Thyroid gland (tissue), 4 donors: ENCODE results near the gene GALNT8.

Experiments
- CTCF ChIP-seq, 6 experiments: fragments of 200-600 bp in 3 of 6; fragments of 450-650 bp in 3 of 6; sonication (generic) in 3 of 6; IDR thresholded peaks; one replicate each; pipeline ENCODE4 v1.5.1; 2016 to 2019; ENCODE audit warnings: antibody characterized with exemption in 6 of 6, mild to moderate bottlenecking in 2 of 6, inconsistent platforms in 1 of 6, moderate library complexity in 1 of 6
- POLR2A ChIP-seq, 2 donors: fragments of 450-650 bp; IDR thresholded peaks; one replicate each; pipeline ENCODE4 v1.6.1; 2017; ENCODE audit warnings: antibody characterized with exemption in 2 of 2, mild to moderate bottlenecking in 2 of 2, moderate library complexity in 1 of 2

DNA sequence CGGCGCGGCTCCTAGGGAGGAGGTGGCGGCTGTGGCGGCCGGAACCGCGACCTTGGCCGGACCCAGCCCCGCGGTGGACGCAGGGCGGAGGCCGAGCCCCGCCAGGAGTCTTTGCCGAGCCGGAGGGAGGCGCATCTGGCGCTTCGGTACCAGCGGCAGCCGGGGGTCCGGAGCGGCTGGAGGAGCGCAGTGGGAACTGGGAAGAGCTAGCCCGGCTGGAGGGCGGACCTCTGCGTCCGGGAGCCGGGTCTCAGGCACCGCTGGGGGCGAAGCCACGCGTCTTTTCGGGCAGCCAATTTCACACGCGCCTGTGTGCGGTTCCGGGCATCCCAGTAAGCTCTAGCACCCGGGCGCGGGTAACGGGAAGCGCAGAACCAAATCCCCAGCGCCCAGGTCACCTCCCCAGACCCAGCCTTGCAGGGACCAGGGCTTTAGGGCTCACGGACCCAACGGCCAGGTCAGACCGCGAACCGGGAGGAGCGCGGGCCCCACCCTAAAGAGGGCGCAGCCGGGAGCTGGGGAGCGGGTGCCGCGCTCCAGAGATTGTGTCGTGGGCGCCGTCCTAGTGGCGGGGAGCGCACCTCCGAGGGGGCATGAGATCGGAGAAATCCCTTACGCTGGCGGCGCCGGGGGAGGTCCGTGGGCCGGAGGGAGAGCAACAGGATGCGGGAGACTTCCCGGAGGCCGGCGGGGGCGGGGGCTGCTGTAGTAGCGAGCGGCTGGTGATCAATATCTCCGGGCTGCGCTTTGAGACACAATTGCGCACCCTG is 89.4 kb downstream of the GALNT8 start:
- TF ChIP-seq CTCF (IDR thresholded peaks at IDR 0.05) (no peak), POLR2A (IDR thresholded peaks at IDR 0.05) (no peak)
